Measurements from ENCODE around the gene DTNBP1. TPM values are rescaled to one million over a fixed set of nuclear protein-coding genes. Genes with fewer than 3 reads are reported as not detected.

DTNBP1 gene
- total and polyA plus RNA-seq, 2 experiments from 2014 or later: 9.2 to 41.6 TPM

- no peaks in the 10 kb centered on the region for H3K36me3 ChIP-seq
- peaks cover 19% of the 10 kb centered on the region for H3K27me3 ChIP-seq
- TF ChIP-seq, protein P1, sequence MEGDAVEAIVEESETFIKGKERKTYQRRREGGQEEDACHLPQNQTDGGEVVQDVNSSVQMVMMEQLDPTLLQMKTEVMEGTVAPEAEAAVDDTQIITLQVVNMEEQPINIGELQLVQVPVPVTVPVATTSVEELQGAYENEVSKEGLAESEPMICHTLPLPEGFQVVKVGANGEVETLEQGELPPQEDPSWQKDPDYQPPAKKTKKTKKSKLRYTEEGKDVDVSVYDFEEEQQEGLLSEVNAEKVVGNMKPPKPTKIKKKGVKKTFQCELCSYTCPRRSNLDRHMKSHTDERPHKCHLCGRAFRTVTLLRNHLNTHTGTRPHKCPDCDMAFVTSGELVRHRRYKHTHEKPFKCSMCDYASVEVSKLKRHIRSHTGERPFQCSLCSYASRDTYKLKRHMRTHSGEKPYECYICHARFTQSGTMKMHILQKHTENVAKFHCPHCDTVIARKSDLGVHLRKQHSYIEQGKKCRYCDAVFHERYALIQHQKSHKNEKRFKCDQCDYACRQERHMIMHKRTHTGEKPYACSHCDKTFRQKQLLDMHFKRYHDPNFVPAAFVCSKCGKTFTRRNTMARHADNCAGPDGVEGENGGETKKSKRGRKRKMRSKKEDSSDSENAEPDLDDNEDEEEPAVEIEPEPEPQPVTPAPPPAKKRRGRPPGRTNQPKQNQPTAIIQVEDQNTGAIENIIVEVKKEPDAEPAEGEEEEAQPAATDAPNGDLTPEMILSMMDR (IDR thresholded peaks at IDR 0.05; ENCODE audit: low read depth, low read length): no peak
- H3K4me3 ChIP-seq: no peak overlapping the region
- no peak for DNase-seq (ENCODE audit: low read depth in 1 of 2, low spot score in 1 of 2)
- no peaks in the 10 kb centered on the region for H3K4me1 ChIP-seq (ENCODE audit: low read depth)
- no peaks in the 10 kb centered on the region for H3K9me3 ChIP-seq (ENCODE audit: low read depth)
- H3K27ac ChIP-seq: no peak overlapping the region
These were observed 2.4 kb upstream of the DTNBP1 start for GRCh38 chr6:15665237-15665636.

DNA sequence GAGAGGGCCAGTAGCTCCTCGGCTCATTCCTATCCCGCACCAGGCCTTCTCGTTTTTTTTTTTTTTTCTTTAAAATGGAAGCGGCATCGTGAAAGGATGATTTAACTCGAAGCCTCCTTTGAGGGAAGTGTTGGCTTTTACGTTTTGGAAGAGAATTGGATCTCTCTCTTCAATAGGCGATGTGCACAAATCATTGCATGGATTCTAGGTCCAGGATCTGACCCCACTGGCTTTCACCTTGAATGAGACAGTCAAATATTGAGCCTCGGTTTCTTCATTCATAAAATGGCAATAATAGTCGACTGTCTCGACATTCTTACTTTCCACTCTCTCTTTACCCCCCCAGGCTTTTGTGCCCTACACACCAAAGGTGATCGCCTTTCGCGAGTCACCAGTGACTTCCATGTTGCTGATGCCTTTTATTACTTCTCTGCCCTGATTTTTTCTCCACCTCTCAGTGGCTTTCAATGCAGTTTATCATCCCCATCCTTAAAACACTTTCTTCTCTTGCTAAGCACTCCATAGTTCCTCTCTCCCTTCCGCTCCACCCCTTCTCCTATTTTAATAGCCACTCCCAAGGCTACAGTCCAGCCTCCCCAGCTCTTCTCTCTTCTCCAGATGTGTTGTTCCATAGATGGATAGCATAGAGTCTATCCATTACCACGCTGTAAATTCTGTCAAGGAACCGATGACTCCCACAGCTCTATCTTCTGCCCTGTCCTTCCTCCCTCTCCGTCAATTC lies 473 bp upstream of the DTNBP1 start:
- Histone ChIP-seq H3K27ac (no peak overlapping the region), H3K9me3 (ENCODE audit: low read depth) (no peaks in the 10 kb centered on the region), H3K27me3 (peaks cover 15% of the 10 kb centered on the region), H3K4me3 (peak overlapping the region; percentile 75), H3K36me3 (no peaks in the 10 kb centered on the region), H3K4me1 (ENCODE audit: low read depth) (no peaks in the 10 kb centered on the region)
- TF ChIP-seq, protein P1 (IDR thresholded peaks at IDR 0.05; ENCODE audit: low read depth, low read length): no peak
- DNase-seq (ENCODE audit: low read depth in 1 of 2, low spot score in 1 of 2): no peak

DNA sequence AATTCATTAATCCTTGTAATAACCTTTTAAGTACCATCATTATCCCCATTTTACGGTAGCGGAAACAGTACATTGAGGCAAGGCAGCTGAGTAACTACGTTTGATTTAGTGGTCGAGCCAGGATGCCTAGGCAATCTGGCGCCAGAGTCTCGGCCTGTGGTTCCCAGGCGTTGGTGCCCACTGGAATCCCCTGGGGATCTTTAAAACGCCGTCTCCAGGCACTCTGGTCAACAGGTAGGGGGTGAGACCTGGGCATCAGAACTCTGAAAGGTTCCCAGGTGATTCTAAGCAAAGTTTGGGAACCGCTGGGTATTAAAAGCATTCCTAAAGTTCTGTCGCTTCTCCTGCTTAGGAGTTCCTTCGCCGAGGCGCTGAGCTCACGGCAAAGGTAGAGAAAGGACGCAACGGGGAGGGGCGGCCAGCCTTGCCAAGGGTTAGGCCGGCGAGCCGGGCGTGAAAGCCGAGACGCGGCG lies 939 bp downstream of the DTNBP1 start:
- TF ChIP-seq, protein P1 (IDR thresholded peaks at IDR 0.05; ENCODE audit: low read depth, low read length): no peak
- peak overlapping the region; percentile 75 for H3K4me3 ChIP-seq
- H3K4me1 ChIP-seq (ENCODE audit: low read depth): no peaks in the 10 kb centered on the region
- no peak for DNase-seq (ENCODE audit: low read depth in 1 of 2, low spot score in 1 of 2)
- H3K9me3 ChIP-seq (ENCODE audit: low read depth): no peaks in the 10 kb centered on the region
- H3K27me3 ChIP-seq: peaks cover 15% of the 10 kb centered on the region
- no peaks in the 10 kb centered on the region for H3K36me3 ChIP-seq
- H3K27ac ChIP-seq: no peak overlapping the region

- TF ChIP-seq, protein P1 (IDR thresholded peaks at IDR 0.05; ENCODE audit: low read depth, low read length): no peak
- Histone ChIP-seq H3K27ac (no peak overlapping the region), H3K4me1 (ENCODE audit: low read depth) (no peaks in the 10 kb centered on the region), H3K36me3 (no peaks in the 10 kb centered on the region), H3K9me3 (ENCODE audit: low read depth) (no peaks in the 10 kb centered on the region), H3K27me3 (peaks cover 8% of the 10 kb centered on the region), H3K4me3 (no peak overlapping the region)
- no peak for DNase-seq (ENCODE audit: low read depth in 1 of 2, low spot score in 1 of 2)
These were observed 3.6 kb downstream of the DTNBP1 start for GRCh38 chr6:15659181-15659580.

GRCh38 chr6:15658181-15658744 lies 4.6 kb downstream of the DTNBP1 start:
- DNase-seq (ENCODE audit: low read depth in 1 of 2, low spot score in 1 of 2): no peak
- Histone ChIP-seq H3K4me3 (no peak overlapping the region), H3K27me3 (no peaks in the 10 kb centered on the region), H3K9me3 (ENCODE audit: low read depth) (no peaks in the 10 kb centered on the region), H3K4me1 (ENCODE audit: low read depth) (no peaks in the 10 kb centered on the region), H3K36me3 (no peaks in the 10 kb centered on the region), H3K27ac (no peak overlapping the region)
- TF ChIP-seq, protein P1 (IDR thresholded peaks at IDR 0.05; ENCODE audit: low read depth, low read length): no peak
